Liver (tissue), 3 donors: Measurements from ENCODE around the gene CCDC112.

Source experiments
- ATF3 ChIP-seq: IDR thresholded peaks from 2 replicates; pipeline ENCODE4 v1.6.1; 2016; ENCODE audit warnings: antibody characterized with exemption
- CTCF ChIP-seq: fragments of 150-350 bp; IDR thresholded peaks from 2 replicates; pipeline ENCODE4 v1.5.1; 2017; ENCODE audit warnings: improper control_type of control experiment, low read depth, low read length; ENCODE audit not compliant: missing input control
- EGR1 ChIP-seq, 2 donors: IDR thresholded peaks; 2 replicates each; pipeline ENCODE4 v1.6.1; 2016 to 2018; ENCODE audit warnings: antibody characterized with exemption in 2 of 2, low read depth in 2 of 2
- FOXA2 ChIP-seq: IDR thresholded peaks from 2 replicates; pipeline ENCODE4 v1.6.1; 2016; ENCODE audit warnings: antibody characterized with exemption
- JUND ChIP-seq, 2 donors: IDR thresholded peaks; 2 replicates each; pipeline ENCODE4 v1.6.1; 2016; ENCODE audit warnings: antibody characterized with exemption in 2 of 2
- MAX ChIP-seq: IDR thresholded peaks from 2 replicates; pipeline ENCODE4 v1.6.1; 2016; ENCODE audit warnings: antibody characterized with exemption
- RAD21 ChIP-seq, 2 donors: IDR thresholded peaks; 2 replicates each; pipeline ENCODE4 v1.6.1; 2016; ENCODE audit warnings: antibody characterized with exemption in 2 of 2, mild to moderate bottlenecking in 2 of 2
- SP1 ChIP-seq: IDR thresholded peaks from 2 replicates; pipeline ENCODE4 v1.6.1; 2018; ENCODE audit warnings: antibody characterized with exemption, mild to moderate bottlenecking
- TAF1 ChIP-seq: conservative IDR thresholded peaks from 2 replicates; pipeline ENCODE4 v1.6.1; 2016; ENCODE audit warnings: antibody characterized with exemption, mild to moderate bottlenecking
- YY1 ChIP-seq: IDR thresholded peaks from 2 replicates; pipeline ENCODE4 v1.6.1; 2016; ENCODE audit warnings: antibody characterized with exemption, mild to moderate bottlenecking
- ZBTB33 ChIP-seq: IDR thresholded peaks from 2 replicates; pipeline ENCODE4 v1.6.1; 2016; ENCODE audit warnings: antibody characterized with exemption
- donor health status: healthy.
- donor health status: healthy.

GRCh38 chr5:115241881-115242642 lies 54.4 kb downstream of the CCDC112 start:
- TF ChIP-seq CTCF (no peak), YY1 (no peak), RAD21 (IDR thresholded peaks at IDR 0.05) (peak in 1 of 2 donors; percentile 12), SP1 (peak; percentile 60), ATF3 (no peak), TAF1 (no peak), ZBTB33 (no peak), MAX (no peak), JUND (IDR thresholded peaks at IDR 0.05) (peak in 1 of 2 donors; percentile 21), FOXA2 (no peak), EGR1 (IDR thresholded peaks at IDR 0.05; ENCODE audit: low read depth in 2 of 2) (no peak)
